ENCODE measurements around the gene ORAI2. TPM values are rescaled to one million over a fixed set of nuclear protein-coding genes. Genes with fewer than 3 reads are reported as not detected.

Gene ORAI2
- total and polyA plus RNA-seq, 2 of the 13 experiments (the other 11 are each of a cell fraction or from before 2014, with no cell fraction given): 3.0 to 6.0 TPM

GRCh38 chr7:102433219-102434038 lies at the start of gene ORAI2 (continued):
- TF ChIP-seq, protein P1, sequence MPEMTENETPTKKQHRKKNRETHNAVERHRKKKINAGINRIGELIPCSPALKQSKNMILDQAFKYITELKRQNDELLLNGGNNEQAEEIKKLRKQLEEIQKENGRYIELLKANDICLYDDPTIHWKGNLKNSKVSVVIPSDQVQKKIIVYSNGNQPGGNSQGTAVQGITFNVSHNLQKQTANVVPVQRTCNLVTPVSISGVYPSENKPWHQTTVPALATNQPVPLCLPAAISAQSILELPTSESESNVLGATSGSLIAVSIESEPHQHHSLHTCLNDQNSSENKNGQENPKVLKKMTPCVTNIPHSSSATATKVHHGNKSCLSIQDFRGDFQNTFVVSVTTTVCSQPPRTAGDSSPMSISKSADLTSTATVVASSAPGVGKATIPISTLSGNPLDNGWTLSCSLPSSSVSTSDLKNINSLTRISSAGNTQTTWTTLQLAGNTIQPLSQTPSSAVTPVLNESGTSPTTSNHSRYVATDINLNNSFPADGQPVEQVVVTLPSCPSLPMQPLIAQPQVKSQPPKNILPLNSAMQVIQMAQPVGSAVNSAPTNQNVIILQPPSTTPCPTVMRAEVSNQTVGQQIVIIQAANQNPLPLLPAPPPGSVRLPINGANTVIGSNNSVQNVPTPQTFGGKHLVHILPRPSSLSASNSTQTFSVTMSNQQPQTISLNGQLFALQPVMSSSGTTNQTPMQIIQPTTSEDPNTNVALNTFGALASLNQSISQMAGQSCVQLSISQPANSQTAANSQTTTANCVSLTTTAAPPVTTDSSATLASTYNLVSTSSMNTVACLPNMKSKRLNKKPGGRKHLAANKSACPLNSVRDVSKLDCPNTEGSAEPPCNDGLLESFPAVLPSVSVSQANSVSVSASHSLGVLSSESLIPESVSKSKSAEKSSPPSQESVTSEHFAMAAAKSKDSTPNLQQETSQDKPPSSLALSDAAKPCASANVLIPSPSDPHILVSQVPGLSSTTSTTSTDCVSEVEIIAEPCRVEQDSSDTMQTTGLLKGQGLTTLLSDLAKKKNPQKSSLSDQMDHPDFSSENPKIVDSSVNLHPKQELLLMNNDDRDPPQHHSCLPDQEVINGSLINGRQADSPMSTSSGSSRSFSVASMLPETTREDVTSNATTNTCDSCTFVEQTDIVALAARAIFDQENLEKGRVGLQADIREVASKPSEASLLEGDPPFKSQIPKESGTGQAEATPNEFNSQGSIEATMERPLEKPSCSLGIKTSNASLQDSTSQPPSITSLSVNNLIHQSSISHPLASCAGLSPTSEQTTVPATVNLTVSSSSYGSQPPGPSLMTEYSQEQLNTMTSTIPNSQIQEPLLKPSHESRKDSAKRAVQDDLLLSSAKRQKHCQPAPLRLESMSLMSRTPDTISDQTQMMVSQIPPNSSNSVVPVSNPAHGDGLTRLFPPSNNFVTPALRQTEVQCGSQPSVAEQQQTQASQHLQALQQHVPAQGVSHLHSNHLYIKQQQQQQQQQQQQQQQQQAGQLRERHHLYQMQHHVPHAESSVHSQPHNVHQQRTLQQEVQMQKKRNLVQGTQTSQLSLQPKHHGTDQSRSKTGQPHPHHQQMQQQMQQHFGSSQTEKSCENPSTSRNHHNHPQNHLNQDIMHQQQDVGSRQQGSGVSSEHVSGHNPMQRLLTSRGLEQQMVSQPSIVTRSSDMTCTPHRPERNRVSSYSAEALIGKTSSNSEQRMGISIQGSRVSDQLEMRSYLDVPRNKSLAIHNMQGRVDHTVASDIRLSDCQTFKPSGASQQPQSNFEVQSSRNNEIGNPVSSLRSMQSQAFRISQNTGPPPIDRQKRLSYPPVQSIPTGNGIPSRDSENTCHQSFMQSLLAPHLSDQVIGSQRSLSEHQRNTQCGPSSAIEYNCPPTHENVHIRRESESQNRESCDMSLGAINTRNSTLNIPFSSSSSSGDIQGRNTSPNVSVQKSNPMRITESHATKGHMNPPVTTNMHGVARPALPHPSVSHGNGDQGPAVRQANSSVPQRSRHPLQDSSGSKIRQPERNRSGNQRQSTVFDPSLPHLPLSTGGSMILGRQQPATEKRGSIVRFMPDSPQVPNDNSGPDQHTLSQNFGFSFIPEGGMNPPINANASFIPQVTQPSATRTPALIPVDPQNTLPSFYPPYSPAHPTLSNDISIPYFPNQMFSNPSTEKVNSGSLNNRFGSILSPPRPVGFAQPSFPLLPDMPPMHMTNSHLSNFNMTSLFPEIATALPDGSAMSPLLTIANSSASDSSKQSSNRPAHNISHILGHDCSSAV (CRISPR knock-in tag; IDR thresholded peaks at IDR 0.05; ENCODE audit: borderline replicate concordance): no peak
- TF ChIP-seq HDAC2 (CRISPR knock-in tag; IDR thresholded peaks at IDR 0.05) (no peak), REXO4 (CRISPR knock-in tag; IDR thresholded peaks at IDR 0.05; ENCODE audit: borderline replicate concordance) (no peak), ZNF768 (CRISPR knock-in tag; IDR thresholded peaks at IDR 0.05) (no peak), KLF15 (CRISPR knock-in tag; IDR thresholded peaks at IDR 0.05; ENCODE audit: borderline replicate concordance) (no peak), ZNF232 (CRISPR knock-in tag; IDR thresholded peaks at IDR 0.05; ENCODE audit: borderline replicate concordance) (no peak)
- TF ChIP-seq, protein P2, sequence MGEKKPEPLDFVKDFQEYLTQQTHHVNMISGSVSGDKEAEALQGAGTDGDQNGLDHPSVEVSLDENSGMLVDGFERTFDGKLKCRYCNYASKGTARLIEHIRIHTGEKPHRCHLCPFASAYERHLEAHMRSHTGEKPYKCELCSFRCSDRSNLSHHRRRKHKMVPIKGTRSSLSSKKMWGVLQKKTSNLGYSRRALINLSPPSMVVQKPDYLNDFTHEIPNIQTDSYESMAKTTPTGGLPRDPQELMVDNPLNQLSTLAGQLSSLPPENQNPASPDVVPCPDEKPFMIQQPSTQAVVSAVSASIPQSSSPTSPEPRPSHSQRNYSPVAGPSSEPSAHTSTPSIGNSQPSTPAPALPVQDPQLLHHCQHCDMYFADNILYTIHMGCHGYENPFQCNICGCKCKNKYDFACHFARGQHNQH (CRISPR knock-in tag; IDR thresholded peaks at IDR 0.05): no peak
- TF ChIP-seq, protein P3, sequence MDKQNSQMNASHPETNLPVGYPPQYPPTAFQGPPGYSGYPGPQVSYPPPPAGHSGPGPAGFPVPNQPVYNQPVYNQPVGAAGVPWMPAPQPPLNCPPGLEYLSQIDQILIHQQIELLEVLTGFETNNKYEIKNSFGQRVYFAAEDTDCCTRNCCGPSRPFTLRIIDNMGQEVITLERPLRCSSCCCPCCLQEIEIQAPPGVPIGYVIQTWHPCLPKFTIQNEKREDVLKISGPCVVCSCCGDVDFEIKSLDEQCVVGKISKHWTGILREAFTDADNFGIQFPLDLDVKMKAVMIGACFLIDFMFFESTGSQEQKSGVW (CRISPR knock-in tag; IDR thresholded peaks at IDR 0.05; ENCODE audit: borderline replicate concordance): no peak
- TF ChIP-seq, protein P4, sequence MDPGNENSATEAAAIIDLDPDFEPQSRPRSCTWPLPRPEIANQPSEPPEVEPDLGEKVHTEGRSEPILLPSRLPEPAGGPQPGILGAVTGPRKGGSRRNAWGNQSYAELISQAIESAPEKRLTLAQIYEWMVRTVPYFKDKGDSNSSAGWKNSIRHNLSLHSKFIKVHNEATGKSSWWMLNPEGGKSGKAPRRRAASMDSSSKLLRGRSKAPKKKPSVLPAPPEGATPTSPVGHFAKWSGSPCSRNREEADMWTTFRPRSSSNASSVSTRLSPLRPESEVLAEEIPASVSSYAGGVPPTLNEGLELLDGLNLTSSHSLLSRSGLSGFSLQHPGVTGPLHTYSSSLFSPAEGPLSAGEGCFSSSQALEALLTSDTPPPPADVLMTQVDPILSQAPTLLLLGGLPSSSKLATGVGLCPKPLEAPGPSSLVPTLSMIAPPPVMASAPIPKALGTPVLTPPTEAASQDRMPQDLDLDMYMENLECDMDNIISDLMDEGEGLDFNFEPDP (CRISPR knock-in tag; conservative IDR thresholded peaks at IDR 0.05): no peak

All from HepG2 (cell line).